Osteoblast (primary cell): ENCODE results near the gene REX1BD. TPM values are rescaled to one million over a fixed set of nuclear protein-coding genes. Genes with fewer than 3 reads are reported as not detected.

Experiments used
- DNase-seq: peaks from one replicate; pipeline ENCODE4 v3.0.0; 2011; ENCODE audit warnings: low spot score, mixed read lengths; ENCODE audit not compliant: insufficient read length; ENCODE audit errors: missing footprints
- H2AFZ ChIP-seq: 2 replicates; pipeline ENCODE4 v1.6.0; 2011; ENCODE audit warnings: mild to moderate bottlenecking, low read length
- H3K27ac ChIP-seq: 2 replicates; pipeline ENCODE4 v1.5.1; 2011; ENCODE audit warnings: mild to moderate bottlenecking, low read depth, low read length, moderate library complexity
- H3K27me3 ChIP-seq: 2 replicates; pipeline ENCODE4 v1.6.0; 2012; ENCODE audit warnings: mild to moderate bottlenecking, control low read depth, inconsistent platforms, low read length, moderate library complexity; ENCODE audit not compliant: insufficient read depth
- H3K36me3 ChIP-seq: 2 replicates; pipeline ENCODE4 v1.5.1; 2011; ENCODE audit warnings: mild to moderate bottlenecking, low read length, control low read depth, moderate library complexity; ENCODE audit not compliant: insufficient read depth
- H3K4me1 ChIP-seq: 2 replicates; pipeline ENCODE4 v1.5.1; 2011; ENCODE audit warnings: mild to moderate bottlenecking, low read length, control low read depth, moderate library complexity; ENCODE audit not compliant: insufficient read depth
- H3K4me2 ChIP-seq: 2 replicates; pipeline ENCODE4 v1.6.0; 2011; ENCODE audit warnings: mild to moderate bottlenecking, low read length; ENCODE audit not compliant: insufficient read depth
- H3K4me3 ChIP-seq: fragments of 200-600 bp; sonication (generic); 3 replicates; pipeline ENCODE4 v1.5.1; 2012; ENCODE audit warnings: mild to moderate bottlenecking, low read length, inconsistent platforms; ENCODE audit not compliant: insufficient read depth
- H3K79me2 ChIP-seq: 2 replicates; pipeline ENCODE4 v1.6.0; 2012; ENCODE audit warnings: mild to moderate bottlenecking, low read length, control low read depth, inconsistent platforms; ENCODE audit not compliant: insufficient read depth
- H3K9me3 ChIP-seq: 2 replicates; pipeline ENCODE4 v1.5.1; 2011; ENCODE audit warnings: low read depth, low read length, control low read depth
- H4K20me1 ChIP-seq: 2 replicates; pipeline ENCODE4 v1.6.0; 2012; ENCODE audit warnings: mild to moderate bottlenecking, low read length, control low read depth; ENCODE audit not compliant: insufficient read depth
- CTCF ChIP-seq: IDR thresholded peaks from 2 replicates; pipeline ENCODE4 v1.5.1; 2011; ENCODE audit warnings: mild to moderate bottlenecking, low read depth, low read length, moderate library complexity; ENCODE audit errors: extremely low read depth
- total RNA-seq: library from RNA; depleted of rRNA; stranded (reverse); fragments of >200 nt; gene quantifications from 2 replicates; pipeline ENCODE4 v1.2.3, GENCODE V29; 2012

Gene REX1BD
- total RNA-seq, 1 donor, result 29.7 TPM

GRCh38 chr19:18607226-18608101, 18.9 kb downstream of the REX1BD start:
- Histone ChIP-seq H3K27ac (no peak overlapping the region), H2AFZ (no peak overlapping the region), H3K4me1 (peaks cover 5% of the 10 kb centered on the region), H3K4me2 (peak overlapping the region; percentile 58), H3K79me2 (no peaks in the 10 kb centered on the region), H3K36me3 (no peaks in the 10 kb centered on the region), H4K20me1 (no peaks in the 10 kb centered on the region), H3K9me3 (no peaks in the 10 kb centered on the region), H3K4me3 (peak overlapping the region; percentile 54), H3K27me3 (peaks cover 55% of the 10 kb centered on the region)
- TF ChIP-seq CTCF, result no peak
- peak; percentile 95 for DNase-seq

- Histone ChIP-seq H3K79me2 (no peaks in the 10 kb centered on the region), H4K20me1 (no peaks in the 10 kb centered on the region), H3K27me3 (peaks cover 63% of the 10 kb centered on the region), H3K27ac (no peak overlapping the region), H3K4me3 (no peak overlapping the region), H3K36me3 (no peaks in the 10 kb centered on the region), H3K9me3 (no peaks in the 10 kb centered on the region), H2AFZ (no peak overlapping the region), H3K4me2 (peak overlapping the region; percentile 58), H3K4me1 (peaks cover 6% of the 10 kb centered on the region)
- TF ChIP-seq CTCF, result no peak
- peak; percentile 77 for DNase-seq
Observed at GRCh38 chr19:18608102-18608804, 19.7 kb downstream of the REX1BD start.

GRCh38 chr19:18608805-18609716, 20.5 kb downstream of the REX1BD start:
- H3K27me3 ChIP-seq, result peaks cover 71% of the 10 kb centered on the region

More at GRCh38 chr19:18608805-18609716, 20.5 kb downstream of the REX1BD start:
- no peak overlapping the region for H3K27ac ChIP-seq
- H4K20me1 ChIP-seq, result no peaks in the 10 kb centered on the region
- peaks cover 6% of the 10 kb centered on the region for H3K4me1 ChIP-seq
- no peak overlapping the region for H3K4me3 ChIP-seq
- H3K9me3 ChIP-seq, result no peaks in the 10 kb centered on the region
- H2AFZ ChIP-seq, result no peak overlapping the region
- no peaks in the 10 kb centered on the region for H3K79me2 ChIP-seq
- DNase-seq, result peak; percentile 72
- no peak for TF ChIP-seq CTCF
- no peaks in the 10 kb centered on the region for H3K36me3 ChIP-seq
- no peak overlapping the region for H3K4me2 ChIP-seq
